SU-DHL-6 (cell line): Measurements from ENCODE around the gene AMER3.

Source experiments
- EZH2phosphoT487 ChIP-seq: fragments of 200-600 bp; sonication (generic), shearing (Covaris generic); conservative IDR thresholded peaks from 2 replicates; pipeline ENCODE4 v1.6.1; 2018; ENCODE audit warnings: mild to moderate bottlenecking, antibody characterized with exemption, low read length, moderate library complexity, mixed read lengths
- TF ChIP-seq, protein P1 (sequence below): fragments of 200-600 bp; sonication (generic); IDR thresholded peaks from one replicate; pipeline ENCODE4 v1.5.1; 2017; ENCODE audit warnings: antibody characterized with exemption, mild to moderate bottlenecking, low read length, moderate library complexity; ENCODE audit not compliant: insufficient read depth, poor library complexity, severe bottlenecking

DNA sequence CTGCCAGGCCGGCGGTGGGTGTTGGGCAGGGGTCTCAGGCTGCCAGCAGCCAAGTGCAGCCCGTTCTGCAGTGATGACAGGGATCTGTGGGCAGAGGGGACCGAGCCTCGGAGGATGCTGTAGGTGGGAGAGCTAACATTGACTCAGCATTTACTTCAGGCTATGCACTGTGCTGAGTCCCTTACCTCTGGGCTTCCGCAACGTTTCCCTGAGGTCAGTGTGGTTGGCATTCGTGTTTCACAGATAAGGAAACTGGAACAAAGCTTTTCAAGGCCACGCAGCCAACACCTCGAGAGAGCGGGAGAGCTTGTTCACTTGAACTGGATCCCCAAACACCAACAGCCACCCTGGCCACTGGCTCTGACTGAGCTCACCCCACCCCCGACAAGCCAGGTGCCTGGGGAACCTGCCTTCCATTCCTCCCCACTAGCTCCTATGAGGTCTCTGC is 27.3 kb upstream of the AMER3 start:
- TF ChIP-seq, protein P1, sequence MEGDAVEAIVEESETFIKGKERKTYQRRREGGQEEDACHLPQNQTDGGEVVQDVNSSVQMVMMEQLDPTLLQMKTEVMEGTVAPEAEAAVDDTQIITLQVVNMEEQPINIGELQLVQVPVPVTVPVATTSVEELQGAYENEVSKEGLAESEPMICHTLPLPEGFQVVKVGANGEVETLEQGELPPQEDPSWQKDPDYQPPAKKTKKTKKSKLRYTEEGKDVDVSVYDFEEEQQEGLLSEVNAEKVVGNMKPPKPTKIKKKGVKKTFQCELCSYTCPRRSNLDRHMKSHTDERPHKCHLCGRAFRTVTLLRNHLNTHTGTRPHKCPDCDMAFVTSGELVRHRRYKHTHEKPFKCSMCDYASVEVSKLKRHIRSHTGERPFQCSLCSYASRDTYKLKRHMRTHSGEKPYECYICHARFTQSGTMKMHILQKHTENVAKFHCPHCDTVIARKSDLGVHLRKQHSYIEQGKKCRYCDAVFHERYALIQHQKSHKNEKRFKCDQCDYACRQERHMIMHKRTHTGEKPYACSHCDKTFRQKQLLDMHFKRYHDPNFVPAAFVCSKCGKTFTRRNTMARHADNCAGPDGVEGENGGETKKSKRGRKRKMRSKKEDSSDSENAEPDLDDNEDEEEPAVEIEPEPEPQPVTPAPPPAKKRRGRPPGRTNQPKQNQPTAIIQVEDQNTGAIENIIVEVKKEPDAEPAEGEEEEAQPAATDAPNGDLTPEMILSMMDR: no peak
- no peak for TF ChIP-seq EZH2phosphoT487
